NB4 (cell line): ENCODE data around the gene SBSN.
A peak's percentile ranks its signal among the peaks of the same experiment; 100 is the strongest.

Experiments
- DNase-seq: peaks from one replicate; pipeline ENCODE4 v3.0.0; 2010; ENCODE audit warnings: low read depth
- H3K4me3 ChIP-seq: one replicate; pipeline ENCODE4 v1.5.1; 2011; ENCODE audit warnings: mild to moderate bottlenecking, low read depth, low read length, moderate library complexity
- MYC ChIP-seq: IDR thresholded peaks from 2 replicates; pipeline ENCODE4 v1.6.1; 2011; ENCODE audit warnings: low read depth, low read length
- POLR2A ChIP-seq: IDR thresholded peaks from 2 replicates; pipeline ENCODE4 v1.6.1; 2011; ENCODE audit warnings: mild to moderate bottlenecking; ENCODE audit not compliant: insufficient read length; ENCODE audit errors: extremely low read depth
- TF ChIP-seq, protein P1 (sequence below): IDR thresholded peaks from one replicate; pipeline ENCODE4 v1.5.1; 2012; ENCODE audit warnings: low read depth, low read length
- TF ChIP-seq, protein P2 (sequence below): IDR thresholded peaks from 2 replicates; pipeline ENCODE4 v1.6.1; 2011; ENCODE audit warnings: low read depth, low read length

The SBSN gene

DNA sequence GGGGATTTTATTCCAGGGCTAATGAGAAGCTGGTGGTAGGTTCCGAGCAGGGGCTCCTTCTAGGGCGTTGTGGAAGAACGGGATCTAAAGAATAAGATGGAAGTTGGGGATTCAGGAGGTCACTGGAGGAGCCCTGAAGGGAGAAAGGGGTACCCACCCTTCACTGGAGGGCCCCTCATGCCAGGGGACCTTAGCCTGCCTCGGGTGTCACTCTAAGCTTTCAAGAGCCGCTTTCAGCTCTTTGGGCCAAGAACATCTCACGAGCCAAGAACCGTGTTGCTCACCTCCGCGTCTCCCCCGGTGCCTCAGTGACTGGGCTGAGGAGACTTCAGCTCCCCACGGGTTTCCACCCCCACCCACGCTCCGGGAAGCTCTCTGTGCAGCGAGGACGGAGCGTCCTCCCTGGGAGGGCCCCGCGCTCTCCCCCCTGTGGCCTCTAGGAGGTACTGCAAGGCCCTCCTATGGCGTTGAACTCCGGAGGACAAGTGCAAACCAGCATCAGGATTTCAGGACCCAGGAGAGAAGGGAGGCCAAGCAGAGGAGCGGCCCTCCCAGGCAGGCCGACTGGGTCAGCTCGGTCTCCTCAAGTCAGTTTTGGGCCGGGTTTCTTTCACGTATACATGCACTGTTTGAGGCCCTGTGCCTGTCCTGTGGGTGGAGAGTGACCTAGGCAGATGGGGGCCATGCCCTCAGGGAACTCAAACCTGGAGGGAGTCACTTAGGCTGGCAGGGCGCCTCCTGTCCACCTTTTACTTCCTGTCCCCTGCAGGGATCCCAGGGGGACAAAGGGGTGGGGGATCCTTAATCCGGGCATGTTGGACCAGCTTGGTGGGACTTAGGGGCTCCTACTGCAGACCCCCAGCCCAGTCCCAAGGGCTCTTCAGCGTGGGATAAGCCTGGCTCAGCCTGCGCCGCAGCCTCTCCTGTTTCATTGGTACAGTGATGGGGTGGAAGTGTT is 32.7 kb downstream of the SBSN start:
- TF ChIP-seq POLR2A = no peak
- TF ChIP-seq, protein P1, sequence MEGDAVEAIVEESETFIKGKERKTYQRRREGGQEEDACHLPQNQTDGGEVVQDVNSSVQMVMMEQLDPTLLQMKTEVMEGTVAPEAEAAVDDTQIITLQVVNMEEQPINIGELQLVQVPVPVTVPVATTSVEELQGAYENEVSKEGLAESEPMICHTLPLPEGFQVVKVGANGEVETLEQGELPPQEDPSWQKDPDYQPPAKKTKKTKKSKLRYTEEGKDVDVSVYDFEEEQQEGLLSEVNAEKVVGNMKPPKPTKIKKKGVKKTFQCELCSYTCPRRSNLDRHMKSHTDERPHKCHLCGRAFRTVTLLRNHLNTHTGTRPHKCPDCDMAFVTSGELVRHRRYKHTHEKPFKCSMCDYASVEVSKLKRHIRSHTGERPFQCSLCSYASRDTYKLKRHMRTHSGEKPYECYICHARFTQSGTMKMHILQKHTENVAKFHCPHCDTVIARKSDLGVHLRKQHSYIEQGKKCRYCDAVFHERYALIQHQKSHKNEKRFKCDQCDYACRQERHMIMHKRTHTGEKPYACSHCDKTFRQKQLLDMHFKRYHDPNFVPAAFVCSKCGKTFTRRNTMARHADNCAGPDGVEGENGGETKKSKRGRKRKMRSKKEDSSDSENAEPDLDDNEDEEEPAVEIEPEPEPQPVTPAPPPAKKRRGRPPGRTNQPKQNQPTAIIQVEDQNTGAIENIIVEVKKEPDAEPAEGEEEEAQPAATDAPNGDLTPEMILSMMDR = peak; percentile 76
- DNase-seq = peak; percentile 55
- no peak overlapping the region for H3K4me3 ChIP-seq

DNA sequence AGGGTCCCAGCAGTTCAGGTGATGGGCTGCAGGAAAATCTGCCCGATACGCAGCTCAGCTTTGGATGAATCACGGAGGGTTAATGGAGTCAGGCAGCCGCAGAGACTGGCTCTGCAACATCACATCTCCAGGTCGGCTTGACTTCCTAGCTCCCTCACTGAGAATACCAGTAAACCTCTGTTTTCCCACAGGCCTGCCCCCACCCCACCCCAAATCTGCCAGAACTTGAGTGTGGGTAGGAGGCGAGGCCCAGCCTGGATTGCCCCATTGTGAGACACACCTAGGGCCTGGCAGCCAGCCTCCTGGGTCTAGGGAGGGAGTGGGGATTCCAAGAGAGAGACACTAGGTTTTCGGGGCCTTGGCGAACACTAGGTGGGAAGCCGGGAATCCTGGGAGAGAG is 34.1 kb downstream of the SBSN start:
- TF ChIP-seq, protein P2, sequence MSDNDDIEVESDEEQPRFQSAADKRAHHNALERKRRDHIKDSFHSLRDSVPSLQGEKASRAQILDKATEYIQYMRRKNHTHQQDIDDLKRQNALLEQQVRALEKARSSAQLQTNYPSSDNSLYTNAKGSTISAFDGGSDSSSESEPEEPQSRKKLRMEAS = no peak
- TF ChIP-seq MYC = no peak
- TF ChIP-seq, protein P1 = no peak
- no peak for TF ChIP-seq POLR2A
- no peak for DNase-seq
- H3K4me3 ChIP-seq = no peak overlapping the region

DNA sequence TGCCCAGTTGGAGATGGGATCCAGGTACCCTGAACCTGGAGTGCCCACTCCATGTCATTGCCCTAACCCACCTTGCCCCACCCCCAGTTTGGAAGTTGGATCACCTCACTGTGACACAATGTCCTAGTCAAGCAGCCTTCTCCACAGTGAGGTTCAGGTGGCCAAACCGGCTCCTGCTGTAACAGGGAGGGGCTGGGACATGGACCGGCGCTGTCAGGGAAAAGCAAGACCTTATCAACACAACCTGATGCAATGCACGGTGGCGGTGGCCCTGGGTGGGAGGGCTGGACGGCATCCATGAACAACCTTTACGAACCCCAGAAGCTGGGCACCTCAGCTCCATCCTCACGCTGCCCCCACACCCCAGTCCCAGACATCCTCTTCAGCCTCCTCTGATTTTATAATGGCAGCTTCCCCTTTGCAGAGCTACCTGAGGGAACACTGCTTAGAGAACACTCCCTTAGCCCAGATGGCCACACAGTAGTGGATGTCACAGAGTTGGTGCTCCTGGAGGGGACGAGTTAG is 36.2 kb downstream of the SBSN start:
- DNase-seq = no peak
- H3K4me3 ChIP-seq = no peak overlapping the region
- TF ChIP-seq, protein P1 = no peak
- TF ChIP-seq MYC (no peak), POLR2A (no peak)
- TF ChIP-seq, protein P2 = no peak

GRCh38 chr19:35490364-35490763 is 37.7 kb downstream of the SBSN start, which contains the start of gene KRTDAP:
TSS of gene KRTDAP (minus strand) at chr19:35490464. CDS start at chr19:35490442, 22 bp downstream.
- no peak for TF ChIP-seq MYC
- TF ChIP-seq, protein P1 = no peak
- no peak for TF ChIP-seq POLR2A
- TF ChIP-seq, protein P2 = no peak
- DNase-seq = no peak
- H3K4me3 ChIP-seq = no peak within 1 kb of the TSS

DNA sequence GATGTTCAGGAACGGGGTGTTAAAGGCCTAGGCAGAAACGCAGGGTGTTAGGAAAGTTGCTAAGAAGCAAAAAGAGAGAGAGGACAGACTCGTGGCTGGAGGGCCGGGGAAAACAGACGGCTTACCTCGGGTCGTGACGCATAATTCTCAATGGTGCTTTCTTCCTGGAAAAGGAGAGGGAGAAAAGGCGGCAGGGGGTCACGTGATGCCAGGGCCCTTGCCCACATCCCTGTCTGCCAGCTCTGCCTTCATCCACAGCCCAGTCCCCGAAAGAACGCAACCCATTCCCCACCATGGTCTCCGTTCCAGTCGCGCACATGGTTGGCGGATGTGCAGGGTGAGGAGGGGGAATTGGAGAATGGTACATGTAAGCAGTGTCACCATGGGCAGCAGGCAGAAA is 39.4 kb downstream of the SBSN start:
- H3K4me3 ChIP-seq = no peak overlapping the region
- TF ChIP-seq, protein P1 = no peak
- TF ChIP-seq POLR2A = no peak
- DNase-seq = no peak
